GM19238 (cell line): ENCODE data around the gene FAM234B.

Experiments
- DNase-seq: peaks from one replicate; pipeline ENCODE4 v3.0.0; 2011; ENCODE audit warnings: low spot score; ENCODE audit not compliant: insufficient read length

The FAM234B gene

GRCh38 chr12:13088496-13088895 is 44.3 kb downstream of the FAM234B start:
- DNase-seq, result no peak

GRCh38 chr12:13090054-13090453 is 45.9 kb downstream of the FAM234B start:
- DNase-seq, result no peak

DNA sequence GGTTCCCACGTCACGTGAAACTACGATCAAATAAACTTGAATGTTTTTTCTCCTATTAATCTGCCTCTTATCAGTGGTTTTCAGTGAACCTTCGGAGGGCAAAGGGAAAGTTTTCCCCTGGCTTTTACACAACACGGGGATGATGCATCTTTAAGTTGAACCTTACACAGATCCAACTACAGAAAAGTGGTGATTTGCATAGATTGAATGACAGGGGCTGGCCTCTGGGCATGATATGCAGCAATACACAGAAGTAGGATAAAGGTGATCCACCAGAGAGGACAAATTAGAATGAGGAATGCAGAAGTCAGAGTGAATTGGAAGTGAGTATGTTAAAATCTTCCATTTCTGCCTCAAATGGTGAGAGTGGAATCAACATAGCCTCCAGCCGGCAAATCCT is 47.7 kb downstream of the FAM234B start:
- no peak for DNase-seq

- no peak for DNase-seq
These were observed 49.1 kb downstream of the FAM234B start for GRCh38 chr12:13093191-13093847.

GRCh38 chr12:13093848-13094220 is 49.7 kb downstream of the FAM234B start:
- no peak for DNase-seq

DNA sequence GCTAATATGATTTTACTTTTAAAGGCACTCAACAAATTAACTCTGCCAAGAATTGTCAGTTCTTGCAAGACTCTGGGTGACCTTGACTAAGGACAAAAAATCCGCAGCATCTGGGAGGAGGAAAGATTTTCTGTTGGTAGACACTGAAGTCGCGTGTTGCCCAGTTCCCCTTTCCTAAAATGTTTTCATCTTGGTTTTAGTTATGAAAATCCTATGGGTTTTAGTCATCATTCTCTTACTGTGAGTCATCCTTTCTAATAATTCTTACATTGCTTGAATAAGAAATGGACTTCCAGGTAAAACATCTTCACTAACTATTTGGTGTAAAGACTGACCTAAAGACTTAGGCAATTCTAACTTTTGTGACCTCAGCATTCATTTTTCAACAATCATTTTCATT is 50.2 kb downstream of the FAM234B start:
- no peak for DNase-seq

DNA sequence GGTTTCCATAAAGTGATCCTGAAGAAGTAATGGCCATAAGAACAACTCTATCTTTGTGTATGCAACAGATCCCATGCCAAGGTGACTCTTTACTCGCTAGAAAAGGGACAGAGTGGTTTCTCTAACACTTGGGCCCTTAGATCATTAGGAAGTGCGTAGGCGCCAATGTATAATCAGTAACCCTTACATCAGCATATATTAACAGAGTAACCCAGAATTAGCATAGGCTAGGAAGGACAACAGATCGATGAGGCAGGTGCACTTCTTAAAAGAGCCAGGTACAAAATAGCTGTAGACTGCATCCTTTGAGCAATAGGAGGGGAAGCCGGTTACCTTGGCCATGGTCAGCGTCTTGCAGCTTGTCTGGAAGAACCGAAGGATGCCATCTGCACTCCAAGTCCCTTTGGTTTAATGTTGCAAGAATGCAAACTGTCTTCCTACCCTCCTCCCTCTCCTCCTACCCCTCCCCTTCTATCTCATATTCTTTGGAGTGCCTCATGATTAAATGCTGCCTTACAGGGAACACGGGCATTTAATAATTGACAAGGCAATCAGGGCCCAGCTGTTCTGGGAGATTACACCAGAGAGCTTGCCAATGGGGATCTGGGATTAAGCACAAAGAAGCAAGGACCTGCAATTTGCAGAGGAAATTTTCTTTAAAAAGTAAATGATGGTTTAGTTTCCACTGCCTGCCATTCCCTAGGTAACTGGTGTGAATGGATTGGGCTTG is 51.2 kb downstream of the FAM234B start:
- DNase-seq, result no peak

GRCh38 chr12:13097491-13098011 is 53.4 kb downstream of the FAM234B start:
- no peak for DNase-seq

- DNase-seq, result no peak
These were observed 55.1 kb downstream of the FAM234B start for GRCh38 chr12:13099066-13099843.

- DNase-seq, result no peak
These were observed 55.8 kb downstream of the FAM234B start for GRCh38 chr12:13099844-13100604.

DNA sequence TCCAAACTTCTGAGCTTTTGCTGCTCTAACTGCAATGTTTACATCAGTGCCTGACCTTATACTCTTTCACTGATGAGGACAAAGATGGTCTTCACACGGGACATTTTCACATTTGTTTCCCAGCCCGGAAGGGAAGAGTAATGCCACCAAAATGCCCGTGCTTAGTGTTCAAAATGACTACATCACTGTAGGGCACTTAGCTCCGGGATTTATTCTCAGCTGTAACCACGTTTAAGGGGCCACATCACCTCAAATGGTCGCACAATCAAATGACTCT is 56.4 kb downstream of the FAM234B start:
- DNase-seq, result no peak

DNA sequence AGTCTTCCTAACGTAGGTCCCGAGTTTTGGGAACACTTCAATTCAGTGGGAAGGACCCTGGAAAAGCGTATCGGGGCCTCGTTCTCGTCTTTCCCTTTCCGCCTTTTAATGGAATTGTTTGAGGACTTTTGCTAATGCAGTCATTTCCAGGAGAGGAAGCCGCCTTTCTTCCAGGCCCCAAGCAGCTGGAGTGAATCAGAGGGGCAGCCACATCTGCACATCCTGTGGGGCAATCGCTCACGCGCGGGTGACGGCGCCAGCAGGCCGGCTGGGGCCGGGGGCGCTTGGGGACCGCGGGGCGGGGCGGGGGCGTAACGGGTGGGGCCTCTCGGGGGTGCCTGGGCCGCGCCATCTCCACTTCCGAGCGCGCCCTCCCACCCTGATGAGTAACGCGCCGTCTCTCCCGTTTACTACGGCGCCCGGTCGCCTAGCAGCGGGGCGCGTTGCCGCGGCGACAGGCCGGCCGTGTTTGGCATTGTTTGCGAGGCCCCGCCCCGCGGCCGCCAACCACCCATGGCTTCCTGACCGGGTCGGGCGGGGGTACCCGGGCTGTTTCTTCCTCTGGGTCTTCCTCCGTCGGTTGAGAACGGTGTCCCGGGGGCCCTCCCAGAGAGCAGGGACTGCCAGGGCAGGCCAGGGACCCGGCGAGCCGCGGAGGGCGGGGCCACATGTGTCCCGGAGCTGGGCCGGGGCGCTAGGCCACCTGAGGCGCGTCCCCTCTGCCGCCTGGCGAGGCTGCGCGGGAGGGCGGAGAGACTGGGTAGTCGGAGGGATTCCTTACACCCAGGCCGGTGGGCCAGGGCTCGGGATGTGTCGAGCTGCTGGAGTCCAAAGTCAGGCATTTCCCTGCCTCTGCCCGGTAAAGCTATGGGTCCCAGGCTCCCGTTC is 56.9 kb downstream of the FAM234B start:
- DNase-seq, result peak; percentile 63

DNA sequence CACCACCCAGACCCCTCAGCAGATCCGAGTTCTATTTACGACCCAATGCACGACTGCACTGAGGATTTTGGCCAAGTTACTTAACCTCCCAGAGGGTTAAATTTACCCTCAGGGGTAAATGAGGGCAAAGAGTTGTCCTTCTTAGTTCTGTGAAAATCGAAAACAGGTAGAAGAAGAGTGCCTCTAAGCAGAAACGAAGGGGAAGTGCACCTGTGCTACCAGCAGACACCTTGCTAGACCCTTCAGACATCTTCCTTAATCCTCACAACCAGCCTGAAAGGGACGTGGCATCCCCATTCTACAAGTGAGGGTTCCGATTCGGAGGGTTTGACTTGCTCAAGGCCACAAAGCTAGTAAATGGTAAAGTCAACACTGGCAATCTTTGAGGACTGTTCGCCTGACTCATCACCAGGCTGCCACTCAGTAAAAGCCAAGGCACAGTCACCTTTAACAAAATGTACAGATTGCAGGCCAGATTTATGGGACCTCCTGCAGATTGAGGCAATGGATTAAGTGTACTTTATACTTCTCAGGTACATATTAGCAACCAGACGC is 57.7 kb downstream of the FAM234B start:
- DNase-seq, result no peak

DNA sequence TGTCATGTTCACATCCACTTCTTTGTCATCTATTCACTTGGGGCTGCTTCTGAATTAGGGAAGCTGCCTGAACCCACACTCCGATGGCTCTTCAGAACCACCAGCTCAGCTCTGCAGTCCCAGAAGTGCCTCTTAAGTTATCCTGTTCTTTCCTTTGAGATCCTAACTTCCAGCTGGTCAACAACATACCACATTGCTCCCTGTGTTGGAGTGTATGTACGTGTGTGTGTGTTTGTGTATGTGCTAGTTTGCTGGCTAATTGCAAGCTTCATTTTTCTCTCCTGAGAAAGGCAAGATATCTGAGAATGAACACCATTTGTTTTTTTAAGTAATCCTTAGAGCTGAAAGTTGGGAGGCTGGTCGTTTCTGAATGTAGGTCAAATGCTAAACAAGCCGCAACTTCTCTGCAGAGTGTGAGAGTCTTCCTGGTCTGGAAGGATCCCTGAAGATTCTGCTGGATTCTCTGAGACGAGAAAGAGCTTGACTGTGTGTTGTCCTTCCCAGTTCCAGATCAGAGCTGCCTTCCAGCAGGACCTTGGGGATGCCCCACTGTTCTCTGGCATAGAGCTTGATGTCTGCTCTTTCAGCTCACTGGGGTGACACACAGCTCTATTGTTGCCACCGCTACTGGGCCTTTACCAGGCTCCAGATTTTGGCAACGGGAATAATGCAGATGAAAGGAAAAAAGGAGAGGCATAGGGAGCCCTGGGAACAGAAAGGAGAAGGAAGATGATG is 58.4 kb downstream of the FAM234B start:
- DNase-seq, result no peak

DNA sequence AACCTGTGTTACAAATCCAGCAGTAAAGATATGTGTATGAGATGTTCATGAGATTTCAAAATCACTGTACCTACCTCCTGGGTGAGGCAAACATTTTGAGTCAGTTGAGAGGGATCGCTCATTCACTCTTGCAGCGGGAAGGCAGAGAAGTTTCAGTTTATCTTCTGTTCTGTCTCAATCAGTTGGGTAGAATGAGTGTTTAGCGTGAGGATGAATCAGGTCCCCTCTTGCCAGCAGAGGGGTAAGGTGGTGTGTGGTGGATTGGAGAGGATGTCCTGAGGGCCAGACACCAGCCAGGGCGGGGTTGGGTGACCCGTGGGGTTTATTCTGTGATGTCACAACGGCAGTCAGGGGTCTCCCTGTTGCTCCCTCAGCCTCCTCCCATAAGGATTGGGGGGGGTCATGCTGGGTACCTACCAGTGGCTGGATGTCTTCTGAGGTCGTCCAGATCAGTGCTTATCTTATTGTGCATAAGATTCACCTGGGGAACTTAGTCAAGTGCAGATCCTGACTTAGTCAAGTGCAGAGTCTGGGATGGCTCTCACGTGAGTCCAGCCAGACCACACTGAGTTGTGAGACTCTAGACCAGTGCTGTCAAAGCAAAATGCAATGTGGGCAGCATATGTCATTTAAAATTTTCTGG is 59.3 kb downstream of the FAM234B start, which contains the start of gene GSG1:
TSS of gene GSG1 (minus strand) at position 277 of the 643 bp plus-strand sequence. CDS start at position 122, 155 bp downstream.
- DNase-seq, result no peak

DNA sequence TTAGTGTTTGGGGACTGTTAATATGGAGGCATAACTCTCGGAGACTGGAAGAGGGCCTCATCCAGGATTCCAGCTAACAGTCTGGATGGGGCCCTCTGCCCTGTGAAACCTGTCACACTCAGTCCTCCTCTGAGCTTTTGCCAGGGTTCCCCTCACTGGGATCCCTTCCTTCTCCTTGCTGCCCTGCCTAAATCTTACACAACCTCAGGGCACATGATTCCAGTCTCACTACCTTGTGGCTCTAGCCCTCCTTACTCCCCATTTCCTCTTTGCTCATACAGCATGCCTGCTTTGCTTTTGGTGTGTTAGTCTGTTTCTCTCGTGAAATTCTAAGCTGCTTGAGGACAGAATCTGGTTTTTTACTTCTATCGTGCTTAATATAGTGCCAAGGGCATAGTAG is 60.2 kb downstream of the FAM234B start:
- no peak for DNase-seq

- no peak for DNase-seq
These were observed 61.6 kb downstream of the FAM234B start for GRCh38 chr12:13105781-13106180.

DNA sequence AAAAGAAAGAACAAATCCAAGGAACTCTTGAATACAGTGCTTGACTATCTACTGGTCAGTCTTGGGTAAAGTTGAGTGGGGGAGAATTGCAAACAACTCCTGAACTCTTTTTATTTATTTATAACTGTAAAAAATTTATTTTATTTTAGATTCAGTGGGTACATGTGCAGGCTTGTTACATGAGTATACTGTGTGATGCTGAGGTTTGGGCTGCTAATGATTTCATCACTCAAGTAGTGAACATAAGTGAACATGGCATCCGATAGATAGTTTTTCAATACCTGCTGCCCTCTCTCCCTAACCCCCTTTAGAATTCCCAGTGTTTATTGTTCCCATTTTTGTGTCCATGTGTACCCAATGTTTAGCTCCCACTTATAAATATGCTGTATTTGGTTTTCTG is 62.5 kb downstream of the FAM234B start:
- no peak for DNase-seq

GRCh38 chr12:13112968-13113367 is 68.8 kb downstream of the FAM234B start:
- DNase-seq, result no peak
